Activated T-cell treated with anti-CD3 and anti-CD28 coated beads, Interleukin-2, amount 50 U/mL, for 4 hours (primary cell): ENCODE data around the gene RAD51D. TPM values are rescaled to one million over a fixed set of nuclear protein-coding genes. Genes with fewer than 3 reads are reported as not detected.
"Not testable (repeated sequence)": the region's sequence is repeated elsewhere in the genome, so short reads cannot be mapped to it uniquely, and the experiment has no call there.

Experiments used
- ATAC-seq, 2 donors: fragments of 200-7000 bp; cut with Tn5 transposase; one replicate each; pipeline ENCODE4 v1.10.0; 2021
- DNase-seq: peaks from one replicate; pipeline ENCODE4 v3.0.0-alpha.2; 2020
- H3K27me3 Mint-ChIP-seq: one replicate; pipeline ENCODE4 v1.8.0; 2021; ENCODE audit warnings: low read depth, mixed read lengths
- H3K36me3 Mint-ChIP-seq: one replicate; pipeline ENCODE4 v1.8.0; 2022; ENCODE audit warnings: mixed read lengths; ENCODE audit not compliant: insufficient read depth
- H3K4me1 Mint-ChIP-seq: one replicate; pipeline ENCODE4 v1.8.0; 2021; ENCODE audit warnings: low read depth, mixed read lengths
- H3K4me3 Mint-ChIP-seq: one replicate; pipeline ENCODE4 v1.8.0; 2021; ENCODE audit warnings: mild to moderate bottlenecking, moderate library complexity, mixed read lengths
- H3K9me3 Mint-ChIP-seq: one replicate; pipeline ENCODE4 v1.8.0; 2021; ENCODE audit warnings: mixed read lengths
- total RNA-seq, 3 donors: library from RNA; stranded (reverse); gene quantifications; one replicate each; pipeline ENCODE4 v1.2.1, GENCODE V29; 2021

The RAD51D gene
- total RNA-seq, 3 donors from 2014 or later = 20.6 to 24.5 (median 23.4) TPM

GRCh38 chr17:35129154-35129972, 9.7 kb upstream of the RAD51D start:
- H3K4me1 Mint-ChIP-seq = no peaks in the 10 kb centered on the region
- no peaks in the 10 kb centered on the region for H3K27me3 Mint-ChIP-seq
- DNase-seq (no peak), ATAC-seq (no peak)
- peaks cover 25% of the 10 kb centered on the region for H3K36me3 Mint-ChIP-seq
- H3K9me3 Mint-ChIP-seq = no peaks in the 10 kb centered on the region
- no peak overlapping the region for H3K4me3 Mint-ChIP-seq

- no peak for ATAC-seq
- DNase-seq = no peak
- Mint-ChIP-seq H3K36me3 (peaks cover 14% of the 10 kb centered on the region), H3K9me3 (no peaks in the 10 kb centered on the region), H3K4me3 (no peak overlapping the region), H3K27me3 (no peaks in the 10 kb centered on the region), H3K4me1 (no peaks in the 10 kb centered on the region)
Observed at GRCh38 chr17:35127751-35128514, 8.3 kb upstream of the RAD51D start.

- peaks cover 8% of the 10 kb centered on the region for H3K36me3 Mint-ChIP-seq
- H3K9me3 Mint-ChIP-seq = no peaks in the 10 kb centered on the region
- H3K27me3 Mint-ChIP-seq = no peaks in the 10 kb centered on the region
- H3K4me3 Mint-ChIP-seq = no peak within 1 kb of the TSS
- DNase-seq (no peak), ATAC-seq (no peak)
- peaks cover 29% of the 10 kb centered on the region for H3K4me1 Mint-ChIP-seq
Observed at GRCh38 chr17:35121315-35121714, 1.7 kb upstream of the RAD51D start, which contains the start of gene FNDC8. Gene FNDC8, plus strand, starts transcription at chr17:35121615. Its CDS starts 79 bp downstream, at chr17:35121694.

GRCh38 chr17:35117984-35118383, 1.7 kb downstream of the RAD51D start:
- Mint-ChIP-seq H3K9me3 (no peaks in the 10 kb centered on the region), H3K36me3 (peaks cover 12% of the 10 kb centered on the region), H3K27me3 (no peaks in the 10 kb centered on the region), H3K4me3 (peak overlapping the region; percentile 87), H3K4me1 (peaks cover 35% of the 10 kb centered on the region)
- ATAC-seq (no peak), DNase-seq (peak; percentile 20)

- no peak for ATAC-seq
Observed at GRCh38 chr17:35116845-35117244, 2.8 kb downstream of the RAD51D start.

GRCh38 chr17:35110791-35111190, 8.9 kb downstream of the RAD51D start:
- not testable (repeated sequence) for H3K27me3 Mint-ChIP-seq, DNase-seq, H3K4me3 Mint-ChIP-seq, H3K4me1 Mint-ChIP-seq, ATAC-seq, H3K9me3 Mint-ChIP-seq
- H3K36me3 Mint-ChIP-seq = peaks cover 15% of the 10 kb centered on the region

More at GRCh38 chr17:35116845-35117244, 2.8 kb downstream of the RAD51D start:
- DNase-seq = no peak
- Mint-ChIP-seq H3K4me1 (peaks cover 35% of the 10 kb centered on the region), H3K36me3 (peaks cover 12% of the 10 kb centered on the region), H3K4me3 (peak overlapping the region; percentile 33), H3K9me3 (no peaks in the 10 kb centered on the region), H3K27me3 (no peaks in the 10 kb centered on the region)

GRCh38 chr17:35104844-35105450, 14.7 kb downstream of the RAD51D start:
- Mint-ChIP-seq H3K36me3 (peaks cover 32% of the 10 kb centered on the region), H3K4me3 (no peak overlapping the region), H3K4me1 (no peaks in the 10 kb centered on the region), H3K9me3 (no peaks in the 10 kb centered on the region), H3K27me3 (no peaks in the 10 kb centered on the region)
- no peak for DNase-seq
- no peak for ATAC-seq

- no peaks in the 10 kb centered on the region for H3K4me1 Mint-ChIP-seq
- H3K4me3 Mint-ChIP-seq = no peak overlapping the region
- H3K27me3 Mint-ChIP-seq = no peaks in the 10 kb centered on the region
- DNase-seq (no peak), ATAC-seq (no peak)
- H3K9me3 Mint-ChIP-seq = no peaks in the 10 kb centered on the region
- H3K36me3 Mint-ChIP-seq = peaks cover 36% of the 10 kb centered on the region
Observed at GRCh38 chr17:35103271-35103670, 16.4 kb downstream of the RAD51D start.

- no peaks in the 10 kb centered on the region for H3K27me3 Mint-ChIP-seq
- no peak for DNase-seq
- H3K4me3 Mint-ChIP-seq = no peak overlapping the region
- no peaks in the 10 kb centered on the region for H3K9me3 Mint-ChIP-seq
- no peak for ATAC-seq
- no peaks in the 10 kb centered on the region for H3K4me1 Mint-ChIP-seq
- peaks cover 36% of the 10 kb centered on the region for H3K36me3 Mint-ChIP-seq
Observed at GRCh38 chr17:35101725-35102124, 17.9 kb downstream of the RAD51D start.

- Mint-ChIP-seq H3K4me3 (no peak overlapping the region), H3K27me3 (no peaks in the 10 kb centered on the region), H3K9me3 (no peaks in the 10 kb centered on the region), H3K4me1 (peaks cover 3% of the 10 kb centered on the region), H3K36me3 (peaks cover 29% of the 10 kb centered on the region)
- DNase-seq (no peak), ATAC-seq (no peak)
Observed at GRCh38 chr17:35101036-35101435, 18.6 kb downstream of the RAD51D start.

- DNase-seq = no peak
- H3K4me1 Mint-ChIP-seq = peaks cover 3% of the 10 kb centered on the region
- peaks cover 19% of the 10 kb centered on the region for H3K36me3 Mint-ChIP-seq
- H3K4me3 Mint-ChIP-seq = no peak overlapping the region
- H3K27me3 Mint-ChIP-seq = no peaks in the 10 kb centered on the region
- no peak for ATAC-seq
- H3K9me3 Mint-ChIP-seq = no peaks in the 10 kb centered on the region
Observed at GRCh38 chr17:35099908-35100307, 19.8 kb downstream of the RAD51D start.

- Mint-ChIP-seq H3K36me3 (peaks cover 19% of the 10 kb centered on the region), H3K4me3 (no peak overlapping the region), H3K4me1 (peaks cover 3% of the 10 kb centered on the region), H3K9me3 (no peaks in the 10 kb centered on the region), H3K27me3 (no peaks in the 10 kb centered on the region)
- DNase-seq = no peak
- ATAC-seq = no peak
Observed at GRCh38 chr17:35097776-35098175, 21.9 kb downstream of the RAD51D start.

GRCh38 chr17:35095741-35096140, 23.9 kb downstream of the RAD51D start:
- peaks cover 5% of the 10 kb centered on the region for H3K4me1 Mint-ChIP-seq
- ATAC-seq = no peak
- peaks cover 11% of the 10 kb centered on the region for H3K36me3 Mint-ChIP-seq
- DNase-seq = no peak
- no peak overlapping the region for H3K4me3 Mint-ChIP-seq
- H3K9me3 Mint-ChIP-seq = no peaks in the 10 kb centered on the region
- no peaks in the 10 kb centered on the region for H3K27me3 Mint-ChIP-seq

- peak in 1 of 2 donors; percentile 32 for ATAC-seq
- Mint-ChIP-seq H3K27me3 (no peaks in the 10 kb centered on the region), H3K36me3 (peaks cover 7% of the 10 kb centered on the region), H3K4me3 (no peak overlapping the region), H3K9me3 (no peaks in the 10 kb centered on the region), H3K4me1 (peaks cover 12% of the 10 kb centered on the region)
- DNase-seq = no peak
Observed at GRCh38 chr17:35094902-35095301, 24.8 kb downstream of the RAD51D start.
